22Rv1 (cell line): ENCODE results near the gene CDK11A.
"Not testable (repeated sequence)": the region's sequence is repeated elsewhere in the genome, so short reads cannot be mapped to it uniquely, and the experiment has no call there.

Experiments
- H3K27ac ChIP-seq: fragments of 450-650 bp; 2 replicates; pipeline ENCODE4 v1.5.1; 2017
- CTCF ChIP-seq: fragments of 450-650 bp; IDR thresholded peaks from 2 replicates; pipeline ENCODE4 v1.5.1; 2017; ENCODE audit warnings: mild to moderate bottlenecking
- ZFX ChIP-seq: fragments of 450-650 bp; IDR thresholded peaks from 2 replicates; pipeline ENCODE4 v1.6.1; 2017; ENCODE audit warnings: antibody characterized with exemption, borderline replicate concordance

CDK11A gene

GRCh38 chr1:1753607-1754005 is 29.4 kb upstream of the CDK11A start:
- TF ChIP-seq CTCF: no peak
- no peak for TF ChIP-seq ZFX
- H3K27ac ChIP-seq: no peak overlapping the region

- TF ChIP-seq ZFX: no peak
- no peak for TF ChIP-seq CTCF
- H3K27ac ChIP-seq: no peak overlapping the region
These were observed 28.8 kb upstream of the CDK11A start for GRCh38 chr1:1752636-1753606.

GRCh38 chr1:1752190-1752589 is 28.0 kb upstream of the CDK11A start:
- no peak overlapping the region for H3K27ac ChIP-seq
- TF ChIP-seq CTCF (no peak), ZFX (no peak)

GRCh38 chr1:1749941-1750340 is 25.8 kb upstream of the CDK11A start:
- H3K27ac ChIP-seq: not testable (repeated sequence)

GRCh38 chr1:1748686-1749321 is 24.6 kb upstream of the CDK11A start:
- H3K27ac ChIP-seq: no peak overlapping the region
- TF ChIP-seq CTCF (no peak), ZFX (no peak)

GRCh38 chr1:1746566-1746909 is 22.4 kb upstream of the CDK11A start:
- H3K27ac ChIP-seq: peak overlapping the region; percentile 43; the same call in 1 of the 2 replicates

GRCh38 chr1:1745651-1746565 is 21.8 kb upstream of the CDK11A start:
- H3K27ac ChIP-seq: peak overlapping the region; percentile 43; the same call in 1 of the 2 replicates

GRCh38 chr1:1742529-1742928 is 18.4 kb upstream of the CDK11A start:
- not testable (repeated sequence) for H3K27ac ChIP-seq

- not testable (repeated sequence) for H3K27ac ChIP-seq
These were observed 16.9 kb upstream of the CDK11A start for GRCh38 chr1:1741013-1741412.

GRCh38 chr1:1738799-1739337 is 14.7 kb upstream of the CDK11A start:
- not testable (repeated sequence) for H3K27ac ChIP-seq

- not testable (repeated sequence) for H3K27ac ChIP-seq
These were observed 13.8 kb upstream of the CDK11A start for GRCh38 chr1:1737675-1738590.
